ENCODE results near the gene ATOH8.

DNA sequence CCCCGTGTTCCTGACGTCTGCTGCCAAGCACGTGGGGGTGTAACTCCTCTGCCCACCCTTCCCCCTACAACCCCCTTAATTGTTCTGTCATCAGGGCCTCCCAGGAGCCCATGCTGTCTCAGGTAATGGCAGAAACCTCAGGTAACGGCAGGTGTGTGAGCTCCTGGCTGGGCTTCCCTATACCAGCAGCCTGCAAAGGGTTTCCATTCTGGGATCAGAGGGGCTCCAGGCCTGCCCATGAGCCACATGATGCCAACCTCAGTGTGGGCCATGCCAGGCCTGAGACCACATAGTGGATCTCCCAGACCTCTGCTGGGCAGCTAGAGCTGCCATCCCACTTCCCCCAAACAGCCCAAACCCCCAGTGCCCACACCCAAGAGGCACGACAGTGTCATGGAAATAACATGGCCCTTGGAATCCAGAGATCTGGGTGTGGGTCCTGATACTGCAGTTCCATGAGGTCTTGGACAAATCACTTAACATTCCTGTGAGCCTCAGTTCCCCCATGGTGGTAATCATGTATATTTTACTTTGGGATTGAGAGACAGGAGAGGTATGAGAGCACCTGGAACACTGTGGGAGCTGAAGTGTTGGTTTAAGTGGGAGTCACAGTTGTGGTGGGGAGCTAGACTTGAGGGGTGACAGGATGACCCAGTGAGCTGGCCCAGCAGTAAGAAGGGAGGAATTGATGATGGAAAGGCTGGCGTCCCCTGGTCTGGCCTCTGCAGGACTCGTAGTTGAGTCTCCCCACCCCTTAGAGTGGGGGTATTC lies 59.6 kb downstream of the ATOH8 start:
- TF ChIP-seq POLR2AphosphoS5 (IDR thresholded peaks at IDR 0.05) (no peak), POLR2A (IDR thresholded peaks at IDR 0.05) (no peak)

All from prostate gland (tissue), 1 donor.